ENCODE data around the gene FAM156B. TPM values are rescaled to one million over a fixed set of nuclear protein-coding genes. Genes with fewer than 3 reads are reported as not detected.

The FAM156B gene, protein sequence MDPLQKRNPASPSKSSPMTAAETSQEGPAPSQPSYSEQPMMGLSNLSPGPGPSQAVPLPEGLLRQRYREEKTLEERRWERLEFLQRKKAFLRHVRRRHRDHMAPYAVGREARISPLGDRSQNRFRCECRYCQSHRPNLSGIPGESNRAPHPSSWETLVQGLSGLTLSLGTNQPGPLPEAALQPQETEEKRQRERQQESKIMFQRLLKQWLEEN
- 6.5 and 8.2 TPM in 2 replicates for total RNA-seq

GRCh38 chrX:52896855-52897709 lies at the start of gene FAM156B:
FAM156B (plus strand) TSS chrX:52897330; CDS start chrX:52907226, 9,896 bp downstream.

GRCh38 chrX:52867610-52868348 lies 29.4 kb upstream of the FAM156B start, which contains the start of gene XAGE3:
XAGE3 (minus strand) TSS chrX:52868083; CDS start chrX:52867133, 950 bp downstream.

Other genes starting within 250 kb of the FAM156B start
- not detected in 2 replicates for gene SSX7, start 242.4 kb upstream of the FAM156B start, total RNA-seq
- gene SSX2, start 190.2 kb upstream of the FAM156B start, total RNA-seq: not detected in 2 replicates
- not detected in 2 replicates for gene SSX2B, start 146.1 kb upstream of the FAM156B start, total RNA-seq
- not detected in 2 replicates for gene SPANXN5, start 99.9 kb upstream of the FAM156B start, total RNA-seq
- not detected in 2 replicates for gene XAGE5, start 86.0 kb upstream of the FAM156B start, total RNA-seq
- gene XAGE3, start 29.2 kb upstream of the FAM156B start, total RNA-seq: not detected in 2 replicates
- 9.8 and 10.5 TPM in 2 replicates for gene FAM156A, start 61.2 kb downstream of the FAM156B start, total RNA-seq
- gene GPR173, start 151.5 kb downstream of the FAM156B start, total RNA-seq: 2.8 and 3.2 TPM in 2 replicates
- gene TSPYL2, start 185.0 kb downstream of the FAM156B start, total RNA-seq: 6.7 and 7.7 TPM in 2 replicates
- 8.5 and 10.5 TPM in 2 replicates for gene KANTR, start 196.8 kb downstream of the FAM156B start, total RNA-seq